Endometrium (tissue), 2 donors: ENCODE data around the gene SEC22B.
A peak's percentile ranks its signal among the peaks of the same experiment; 100 is the strongest.
"Not testable (repeated sequence)": the region's sequence is repeated elsewhere in the genome, so short reads cannot be mapped to it uniquely, and the experiment has no call there.

Experiments used
- FAIRE-seq: peaks from 2 replicates; lab custom pipeline; 2012; peaks lifted over from hg19 to GRCh38; lab: Jason Lieb, UNC
- donor health status: control.
- donor health status: control.

SEC22B gene

DNA sequence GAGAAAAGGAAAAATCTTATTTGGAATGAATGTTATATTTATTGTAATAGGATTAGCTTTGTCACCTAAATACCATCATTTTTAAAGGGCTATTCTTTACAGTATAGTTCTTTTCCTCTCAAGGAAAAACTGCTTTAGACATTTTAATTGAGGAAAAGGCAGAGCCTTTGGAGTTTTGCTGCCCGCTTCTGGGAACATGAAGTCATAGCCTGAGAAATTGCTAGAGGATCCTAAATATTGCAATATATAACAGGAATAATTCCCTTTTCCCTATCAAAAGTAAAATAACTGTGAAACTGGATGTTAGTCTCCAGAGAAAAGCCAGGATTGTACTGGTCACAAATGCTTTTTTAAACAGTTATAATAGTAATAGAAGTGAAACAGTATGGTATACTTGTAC lies 30.5 kb downstream of the SEC22B start:
- FAIRE-seq: peak; percentile 39

GRCh38 chr1:120144626-120145025 lies 31.7 kb downstream of the SEC22B start:
- not testable (repeated sequence) for FAIRE-seq

DNA sequence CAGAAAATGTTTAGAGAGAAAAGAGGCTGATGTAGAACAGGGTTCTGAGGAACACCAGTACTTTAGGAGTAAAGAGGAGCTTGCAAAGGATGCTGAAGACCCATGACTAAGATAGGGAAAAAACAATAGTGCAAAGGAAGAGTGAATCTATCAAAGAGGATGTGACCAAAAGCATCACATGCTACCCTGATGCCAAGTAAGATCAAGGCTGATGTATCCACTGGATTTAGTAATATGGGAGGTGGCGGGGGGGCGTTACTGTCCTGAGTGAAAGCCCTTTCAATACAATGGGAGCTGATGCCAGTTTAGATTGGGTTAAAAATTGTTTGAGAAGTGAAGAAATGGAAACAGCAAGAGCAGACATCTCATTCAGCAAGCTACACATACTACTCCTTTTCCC lies 32.2 kb downstream of the SEC22B start:
- FAIRE-seq: not testable (repeated sequence)

- not testable (repeated sequence) for FAIRE-seq
Measured at GRCh38 chr1:120143334-120143733, 33.0 kb downstream of the SEC22B start.

DNA sequence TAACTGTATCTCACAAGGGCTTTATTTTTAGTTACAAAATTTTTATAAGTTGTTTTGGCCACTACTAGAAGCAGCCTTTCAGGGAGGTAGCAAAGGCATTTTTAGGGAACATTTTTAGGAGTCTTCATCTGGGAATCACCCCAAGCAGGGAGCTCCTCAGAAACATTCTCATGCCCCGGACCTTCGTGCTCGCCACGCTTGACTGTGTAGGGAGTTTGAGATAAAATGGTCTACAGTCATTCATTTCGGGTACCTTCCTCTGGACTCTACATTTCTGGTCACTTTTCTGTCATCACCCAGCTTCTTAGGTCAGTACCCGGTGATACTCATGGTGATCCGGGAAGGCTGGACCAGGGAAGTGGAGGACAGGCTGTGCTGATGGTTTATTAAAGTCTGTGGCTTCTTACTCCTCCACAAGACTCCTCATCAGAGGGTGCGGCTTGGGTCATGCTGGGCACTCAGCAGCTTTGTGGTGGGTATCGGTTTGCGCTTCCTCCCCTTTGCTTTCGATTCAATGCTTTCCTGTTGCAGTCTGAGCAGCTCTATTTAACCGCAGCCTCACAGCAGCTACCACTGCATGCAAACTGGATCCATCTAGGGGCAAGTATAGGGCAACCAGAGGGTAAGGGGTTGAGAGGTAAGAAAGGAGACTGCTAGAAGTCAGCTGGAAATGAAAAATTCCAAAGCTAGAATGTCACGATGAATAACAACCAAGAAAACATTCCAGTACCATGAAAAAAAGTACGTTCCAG lies 33.6 kb downstream of the SEC22B start:
- FAIRE-seq: not testable (repeated sequence)

DNA sequence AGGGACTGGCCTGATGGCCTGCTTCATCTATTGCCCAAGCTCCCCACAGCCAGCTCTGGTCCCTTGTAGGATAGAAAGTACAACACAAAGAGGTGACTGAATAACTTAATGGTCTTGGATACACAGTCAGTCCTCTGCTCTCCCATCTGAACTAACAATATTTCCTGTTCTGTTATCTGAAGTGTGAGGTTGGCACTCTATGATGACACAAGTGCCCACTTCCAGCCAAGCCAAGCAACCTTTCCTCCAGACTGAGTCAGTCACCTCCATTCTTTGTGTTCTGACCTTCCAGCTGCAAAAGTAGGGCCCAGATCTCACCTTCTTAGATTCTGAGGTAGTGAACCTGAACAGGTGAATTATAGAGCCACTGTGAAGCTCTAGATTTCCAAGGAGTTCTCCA lies 34.5 kb downstream of the SEC22B start:
- FAIRE-seq: not testable (repeated sequence)

GRCh38 chr1:120140656-120141265 lies 35.6 kb downstream of the SEC22B start:
- not testable (repeated sequence) for FAIRE-seq

DNA sequence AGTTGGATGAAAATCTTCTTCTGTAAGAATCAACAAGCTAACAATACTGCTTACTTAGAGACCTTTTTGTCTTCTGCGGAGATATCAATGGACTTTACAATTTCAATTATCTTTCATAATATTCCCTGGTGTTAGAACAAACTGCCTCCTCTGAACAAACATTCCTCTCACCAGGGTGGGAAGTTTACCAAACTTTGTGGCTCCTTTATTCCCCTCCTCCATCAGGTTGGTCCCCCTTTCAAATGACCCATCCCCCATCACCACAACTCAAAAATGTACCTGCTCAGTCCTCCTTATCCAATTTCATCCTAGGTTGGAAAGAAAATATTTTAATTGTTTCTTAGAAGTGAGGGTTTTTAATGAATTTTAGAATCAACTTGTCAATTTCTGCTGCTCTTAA lies 40.2 kb downstream of the SEC22B start:
- FAIRE-seq: not testable (repeated sequence)

DNA sequence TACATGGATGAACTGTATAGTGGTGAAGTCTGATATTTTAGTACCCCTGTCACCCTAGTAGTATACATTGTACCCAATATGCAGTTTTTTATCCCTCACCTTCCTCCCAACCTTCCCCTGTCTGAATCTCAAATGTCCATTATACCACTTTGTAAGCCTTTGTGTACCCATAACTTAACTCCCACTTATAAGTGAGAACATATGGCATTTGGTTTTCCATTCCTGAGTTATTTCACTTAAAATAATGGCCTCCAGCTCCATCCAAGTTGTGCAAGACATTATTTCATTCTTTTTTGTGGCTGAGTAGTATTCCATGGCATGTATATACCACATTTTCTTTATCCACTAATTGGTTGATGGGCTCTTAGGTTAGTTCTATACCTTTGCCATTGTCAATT lies 42.4 kb downstream of the SEC22B start:
- FAIRE-seq: not testable (repeated sequence)

DNA sequence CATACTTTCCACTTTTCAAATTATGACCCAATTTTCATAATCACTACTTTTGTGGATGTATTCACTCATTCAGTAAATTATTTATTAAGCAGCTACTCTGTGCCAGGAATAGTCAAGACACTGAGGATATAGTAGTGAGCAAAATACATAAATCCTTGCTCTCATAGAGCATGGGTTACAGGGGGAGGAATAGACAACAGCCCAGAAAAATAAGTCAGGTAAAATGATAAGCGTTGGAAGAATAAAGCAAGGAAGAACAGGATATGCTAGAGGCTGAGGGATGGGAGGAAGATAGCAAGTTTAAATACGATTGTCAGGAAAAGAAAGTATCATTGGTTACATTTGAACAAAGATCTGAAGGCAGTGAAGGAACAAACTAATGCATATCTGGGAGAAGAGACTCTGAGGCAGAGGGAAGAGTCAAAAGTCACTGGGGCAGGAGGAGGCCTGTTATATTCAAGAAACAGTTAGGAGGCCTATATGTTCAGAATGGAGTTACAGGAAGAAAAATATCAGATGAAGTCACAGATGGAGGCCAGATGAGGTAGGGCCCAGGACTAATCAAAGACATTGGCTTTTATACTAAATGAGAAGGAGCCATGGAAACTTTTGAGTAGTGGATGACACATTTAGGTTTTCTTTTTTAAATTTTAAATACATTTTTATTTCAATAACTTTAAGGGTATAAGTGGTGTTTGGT lies 42.9 kb downstream of the SEC22B start:
- no peak for FAIRE-seq

GRCh38 chr1:120132406-120132763 lies 43.9 kb downstream of the SEC22B start:
- FAIRE-seq: not testable (repeated sequence)

DNA sequence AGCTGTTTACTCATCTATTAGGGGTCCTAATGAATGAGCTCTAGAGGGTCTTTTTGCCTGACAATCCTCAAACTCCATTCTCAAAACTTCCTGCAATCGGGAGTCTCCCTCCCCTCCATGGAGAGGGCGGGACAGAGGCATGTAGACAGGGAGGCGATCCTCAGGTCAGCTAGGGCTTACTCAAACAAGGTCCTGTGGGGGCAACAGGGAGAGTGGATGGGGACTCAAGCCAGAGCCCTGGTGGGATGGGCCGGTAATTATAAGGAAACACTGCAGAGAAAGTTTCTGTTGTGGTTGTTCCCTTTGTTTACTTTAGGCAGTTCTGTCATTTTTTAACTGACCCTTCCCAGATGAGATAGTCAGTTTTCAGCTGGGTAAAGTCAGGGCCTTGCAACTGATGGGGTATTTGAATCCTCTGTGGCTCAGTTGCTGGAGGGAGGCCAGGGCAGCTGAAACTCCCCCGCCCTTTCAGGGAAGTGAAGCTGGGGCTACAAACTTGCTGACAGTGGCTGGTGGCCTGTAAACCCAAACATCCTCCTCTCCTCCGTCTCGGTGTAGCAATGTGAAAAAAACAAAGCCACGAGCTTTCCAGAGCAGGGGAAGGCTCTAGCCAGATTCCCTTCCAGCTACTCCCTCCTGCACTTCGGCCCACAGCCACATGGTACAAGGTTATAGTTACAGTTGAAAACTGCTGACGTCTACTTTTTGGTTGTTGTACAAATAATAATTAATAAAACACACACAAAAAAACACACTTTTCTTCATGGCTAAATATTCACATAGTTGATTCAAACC lies 44.5 kb downstream of the SEC22B start:
- FAIRE-seq: peak; percentile 87

DNA sequence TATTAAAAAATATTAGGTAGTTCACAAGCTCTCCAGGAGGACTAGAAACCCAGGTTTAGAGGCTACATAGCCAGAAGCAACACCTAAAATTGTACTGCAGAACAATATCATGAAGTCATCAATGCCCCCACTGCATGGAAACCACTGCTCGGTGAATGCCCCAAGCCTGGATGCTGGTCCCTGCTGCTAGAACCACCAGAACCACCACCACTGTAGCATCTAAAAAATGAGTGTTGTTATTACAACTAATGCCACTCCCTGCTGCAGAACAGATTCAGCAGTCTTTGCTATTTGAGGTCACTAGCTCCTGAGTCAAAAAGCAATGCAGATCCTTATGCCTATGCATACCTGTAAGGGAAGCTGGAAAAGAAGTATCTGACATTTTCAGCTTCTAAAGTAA lies 48.4 kb downstream of the SEC22B start:
- not testable (repeated sequence) for FAIRE-seq

GRCh38 chr1:120126216-120126615 lies 50.1 kb downstream of the SEC22B start:
- not testable (repeated sequence) for FAIRE-seq

GRCh38 chr1:120124628-120125027 lies 51.7 kb downstream of the SEC22B start:
- FAIRE-seq: not testable (repeated sequence)

DNA sequence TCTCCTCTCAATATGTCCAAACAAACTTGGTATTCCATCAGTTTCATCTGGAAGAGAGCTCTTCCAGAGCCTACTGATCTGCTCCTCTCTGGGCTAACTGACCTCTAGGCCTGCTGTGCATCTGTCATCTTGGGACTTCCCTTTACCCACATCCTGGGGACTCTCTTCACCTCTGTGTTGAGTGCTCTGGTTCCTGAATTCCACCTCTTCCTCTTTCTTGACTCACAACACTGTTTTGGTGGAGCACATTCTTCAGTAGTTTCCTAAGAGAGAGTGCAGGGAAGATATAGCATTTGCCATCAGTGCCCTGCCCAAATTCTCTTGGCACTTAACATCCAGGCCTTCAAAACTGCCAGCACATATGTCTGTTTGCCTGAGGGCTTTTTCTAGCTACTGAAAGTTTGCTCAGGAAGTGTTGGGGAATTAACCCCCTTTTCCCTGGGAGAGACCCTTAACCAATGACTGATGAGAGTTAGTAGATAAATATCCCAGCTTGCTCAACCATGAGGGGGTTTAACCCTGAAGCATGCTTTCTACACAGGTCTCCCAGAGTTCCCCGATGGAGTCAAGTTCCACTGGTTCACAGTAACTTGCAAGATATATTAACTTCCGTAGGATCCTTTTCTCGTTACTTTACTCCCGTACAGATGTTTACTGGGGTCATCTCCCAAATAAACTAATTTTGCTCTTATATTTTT lies 52.4 kb downstream of the SEC22B start:
- FAIRE-seq: not testable (repeated sequence)

- FAIRE-seq: not testable (repeated sequence)
Measured at GRCh38 chr1:120122262-120122893, 53.9 kb downstream of the SEC22B start.

DNA sequence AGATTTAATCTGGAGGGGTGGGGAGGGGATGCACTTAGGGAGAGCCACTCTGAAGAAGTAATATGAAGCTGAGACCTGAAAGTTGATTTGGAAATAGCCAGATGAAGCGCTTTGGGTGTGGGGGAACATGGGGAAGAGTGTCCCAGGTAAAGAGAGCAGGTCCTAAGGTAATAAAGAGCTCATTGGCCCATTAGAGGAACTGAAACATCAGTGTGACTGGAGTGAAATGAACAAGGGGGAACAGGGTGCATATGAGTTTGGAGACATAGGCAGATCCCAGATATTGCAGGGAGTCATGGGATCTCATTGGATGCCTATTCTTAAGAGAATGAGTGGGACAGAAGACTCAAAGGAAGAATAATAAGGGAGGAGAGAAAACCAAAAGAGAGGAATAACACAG lies 54.5 kb downstream of the SEC22B start:
- FAIRE-seq: not testable (repeated sequence)

GRCh38 chr1:120120525-120120924 lies 55.8 kb downstream of the SEC22B start:
- not testable (repeated sequence) for FAIRE-seq

GRCh38 chr1:120117371-120118177 lies 58.7 kb downstream of the SEC22B start:
- FAIRE-seq: peak; percentile 93
